ENCODE measurements around the gene PNMA8B. TPM values are rescaled to one million over a fixed set of nuclear protein-coding genes. Genes with fewer than 3 reads are reported as not detected.

The PNMA8B gene
- total and polyA plus RNA-seq, 2 donors (not counting 3 experiments of a cell fraction or from before 2014, with no cell fraction given), result 0.11 TPM; not detected in 1

DNA sequence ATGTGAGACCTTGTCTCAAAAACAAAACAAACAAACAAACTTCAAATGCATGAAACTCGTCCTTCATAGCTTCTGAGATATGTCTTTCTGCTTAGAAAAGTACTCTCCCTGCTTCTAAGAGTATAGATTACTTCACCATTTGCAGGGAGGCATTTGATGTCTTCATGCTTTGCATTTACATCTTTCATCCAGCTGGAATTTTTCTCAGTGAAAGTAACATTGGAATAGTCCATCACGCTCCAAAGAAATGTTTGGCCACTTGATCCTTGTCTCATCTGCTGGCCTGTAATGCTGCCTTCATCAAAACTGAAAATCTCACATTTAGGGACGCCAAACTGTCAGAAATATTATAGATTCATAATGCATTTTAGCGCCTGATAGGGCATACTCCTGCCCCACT, 43.5 kb downstream of the PNMA8B start:
- CTCF ChIA-PET, result no interaction called here
- H3K27ac ChIP-seq (ENCODE audit: insufficient read depth, low read depth, low read length), result no peak overlapping the region

More for the DNA sequence above, 43.5 kb downstream of the PNMA8B start:
- H3K4me2 ChIP-seq (ENCODE audit: insufficient read depth, low read length), result no peak overlapping the region
- POLR2A ChIA-PET, result no interaction called here
- no peak overlapping the region for H3K4me3 ChIP-seq (replicated peaks in 1 of 3; ENCODE audit: insufficient read depth in 1 of 3, low read depth in 1 of 3, low read length in 3 of 3)
- no peak overlapping the region for H2AFZ ChIP-seq (ENCODE audit: low read depth, low read length)
- H3K9me1 ChIP-seq (replicated peaks; ENCODE audit: control insufficient read depth, extremely low read depth, insufficient read depth, low read length), result no peaks in the 10 kb centered on the region
- no peaks in the 10 kb centered on the region for H3K4me1 ChIP-seq (ENCODE audit: control insufficient read depth, extremely low read depth, insufficient read depth, low read length)
- no peak overlapping the region for H3K9ac ChIP-seq (replicated peaks; ENCODE audit: extremely low read depth, insufficient read depth, low read length)
- no peak for DNase-seq (ENCODE audit: low read depth, low spot score)
- H3K9me3 ChIP-seq (replicated peaks; ENCODE audit: control insufficient read depth, insufficient read depth, low read length), result no peaks in the 10 kb centered on the region
- dilution Hi-C loops (cut with MboI; ENCODE audit: extremely low pct_ligation_motif_present, low sequenced_read_pairs) (no loop called here), intact Hi-C loops (cut with micrococcal nuclease) (no loop called here)
- peaks cover 2 to 9% of the 10 kb centered on the region in 2 experiments for H3K27me3 ChIP-seq (ENCODE audit: control insufficient read depth in 2 of 2, insufficient read depth in 2 of 2, low read length in 2 of 2)
- no peaks in the 10 kb centered on the region for H3K79me2 ChIP-seq (ENCODE audit: control insufficient read depth, insufficient read depth, low read length)
- no peak for FAIRE-seq
- BruUV-seq (replicated peaks), result no TSS peak
- no peaks in the 10 kb centered on the region for H3K36me3 ChIP-seq (ENCODE audit: control insufficient read depth in 2 of 2, extremely low read depth in 1 of 2, insufficient read depth in 2 of 2, low read length in 2 of 2)
- TF ChIP-seq, protein P1, sequence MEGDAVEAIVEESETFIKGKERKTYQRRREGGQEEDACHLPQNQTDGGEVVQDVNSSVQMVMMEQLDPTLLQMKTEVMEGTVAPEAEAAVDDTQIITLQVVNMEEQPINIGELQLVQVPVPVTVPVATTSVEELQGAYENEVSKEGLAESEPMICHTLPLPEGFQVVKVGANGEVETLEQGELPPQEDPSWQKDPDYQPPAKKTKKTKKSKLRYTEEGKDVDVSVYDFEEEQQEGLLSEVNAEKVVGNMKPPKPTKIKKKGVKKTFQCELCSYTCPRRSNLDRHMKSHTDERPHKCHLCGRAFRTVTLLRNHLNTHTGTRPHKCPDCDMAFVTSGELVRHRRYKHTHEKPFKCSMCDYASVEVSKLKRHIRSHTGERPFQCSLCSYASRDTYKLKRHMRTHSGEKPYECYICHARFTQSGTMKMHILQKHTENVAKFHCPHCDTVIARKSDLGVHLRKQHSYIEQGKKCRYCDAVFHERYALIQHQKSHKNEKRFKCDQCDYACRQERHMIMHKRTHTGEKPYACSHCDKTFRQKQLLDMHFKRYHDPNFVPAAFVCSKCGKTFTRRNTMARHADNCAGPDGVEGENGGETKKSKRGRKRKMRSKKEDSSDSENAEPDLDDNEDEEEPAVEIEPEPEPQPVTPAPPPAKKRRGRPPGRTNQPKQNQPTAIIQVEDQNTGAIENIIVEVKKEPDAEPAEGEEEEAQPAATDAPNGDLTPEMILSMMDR (IDR thresholded peaks at IDR 0.05; ENCODE audit: extremely low read depth in 1 of 2, insufficient read depth in 1 of 2, low read depth in 1 of 2, low read length in 2 of 2), result no peak
- no peak for TF ChIP-seq JUN (IDR thresholded peaks at IDR 0.05; ENCODE audit: borderline replicate concordance, insufficient read depth, insufficient read length, low read depth)
- TF ChIP-seq POLR2AphosphoS5 (IDR thresholded peaks at IDR 0.05; ENCODE audit: insufficient read depth, low read depth, low read length), result no peak
- no peak for TF ChIP-seq MAX (IDR thresholded peaks at IDR 0.05; ENCODE audit: insufficient read depth, insufficient read length)
- TF ChIP-seq FOS (IDR thresholded peaks at IDR 0.05; ENCODE audit: borderline replicate concordance, insufficient read depth, low read length), result no peak
- TF ChIP-seq MYC (IDR thresholded peaks at IDR 0.05; ENCODE audit: low read depth, low read length), result no peak
- TF ChIP-seq EZH2 (IDR thresholded peaks at IDR 0.05; ENCODE audit: borderline replicate concordance, low read depth, low read length, severe bottlenecking), result no peak
- TF ChIP-seq GATA2 (IDR thresholded peaks at IDR 0.05; ENCODE audit: insufficient read depth, insufficient read length, low read depth, low read length), result no peak
- no peak for TF ChIP-seq POLR2A (IDR thresholded peaks at IDR 0.05; ENCODE audit: low read depth, low read length)
- H4K20me1 ChIP-seq (replicated peaks; ENCODE audit: control insufficient read depth, extremely low read depth, insufficient read depth, low read length), result no peaks in the 10 kb centered on the region

All from endothelial cell of umbilical vein (primary cell).